Mesendoderm (in vitro differentiated cells): ENCODE results near the gene RERE.
A peak's percentile ranks its signal among the peaks of the same experiment; 100 is the strongest.
"Not testable (repeated sequence)": the region's sequence is repeated elsewhere in the genome, so short reads cannot be mapped to it uniquely, and the experiment has no call there.

Experiments used
- DNase-seq: peaks from one replicate; pipeline ENCODE4 v3.0.0; 2013
- H2AK5ac ChIP-seq: 2 replicates; pipeline ENCODE4 v1.6.1; 2013; ENCODE audit warnings: low read length, inconsistent platforms
- H2BK120ac ChIP-seq: 2 replicates; pipeline ENCODE4 v1.6.1; 2013; ENCODE audit warnings: low read depth, mild to moderate bottlenecking, low read length, moderate library complexity, mixed read lengths
- H2BK15ac ChIP-seq: replicated peaks from 2 replicates; pipeline ENCODE4 v1.6.1; 2013; ENCODE audit warnings: low read depth, mild to moderate bottlenecking, moderate library complexity
- H2BK5ac ChIP-seq: 2 replicates; pipeline ENCODE4 v1.6.1; 2013; ENCODE audit warnings: low read length, inconsistent platforms
- H3K18ac ChIP-seq: 2 replicates; pipeline ENCODE4 v1.6.1; 2013; ENCODE audit warnings: mild to moderate bottlenecking, low read length, mixed read lengths
- H3K23ac ChIP-seq: one replicate; pipeline ENCODE4 v1.6.1; 2013; ENCODE audit warnings: low read length
- H3K27ac ChIP-seq: 2 replicates; pipeline ENCODE4 v1.5.1; 2013; ENCODE audit warnings: low read depth, mild to moderate bottlenecking, inconsistent platforms, low read length, moderate library complexity
- H3K27me3 ChIP-seq: 2 replicates; pipeline ENCODE4 v1.6.1; 2013; ENCODE audit warnings: low read length, control low read depth, mild to moderate bottlenecking, inconsistent platforms; ENCODE audit not compliant: insufficient read depth, poor library complexity
- H3K36me3 ChIP-seq: 2 replicates; pipeline ENCODE4 v1.6.1; 2013; ENCODE audit warnings: low read length, inconsistent platforms; ENCODE audit not compliant: control insufficient read depth, insufficient read depth
- H3K4ac ChIP-seq: one replicate; pipeline ENCODE4 v1.6.1; 2013; ENCODE audit warnings: low read depth, mild to moderate bottlenecking, low read length, moderate library complexity
- H3K4me1 ChIP-seq: 2 replicates; pipeline ENCODE4 v1.6.1; 2013; ENCODE audit warnings: low read depth, low read length, inconsistent platforms; ENCODE audit not compliant: control insufficient read depth
- H3K4me2 ChIP-seq: 2 replicates; pipeline ENCODE4 v1.6.1; 2013; ENCODE audit warnings: low read length
- H3K4me3 ChIP-seq: 2 replicates; pipeline ENCODE4 v1.5.1; 2013; ENCODE audit warnings: mild to moderate bottlenecking, low read length
- H3K56ac ChIP-seq: one replicate; pipeline ENCODE4 v1.6.1; 2013; ENCODE audit warnings: low read length
- H3K79me1 ChIP-seq: 2 replicates; pipeline ENCODE4 v1.6.1; 2013; ENCODE audit warnings: low read length, inconsistent platforms
- H3K79me2 ChIP-seq: 2 replicates; pipeline ENCODE4 v1.6.1; 2013; ENCODE audit warnings: mild to moderate bottlenecking, low read length; ENCODE audit not compliant: control insufficient read depth, insufficient read depth
- H3K9ac ChIP-seq: 2 replicates; pipeline ENCODE4 v1.6.1; 2013; ENCODE audit warnings: low read length, inconsistent platforms
- H4K5ac ChIP-seq: one replicate; pipeline ENCODE4 v1.6.1; 2013; ENCODE audit warnings: low read length
- H4K8ac ChIP-seq: one replicate; pipeline ENCODE4 v1.6.1; 2013; ENCODE audit warnings: low read depth, mild to moderate bottlenecking, control low read depth, low read length, moderate library complexity
- WGBS: extraction: QIAGEN DNeasy Blood & Tissue Kit; methylation state at CpG from one replicate; pipeline ENCODE4 v1.1.7; 2013; ENCODE audit warnings: low lambda C conversion rate, missing lambda C conversion rate; ENCODE audit not compliant: insufficient coverage; ENCODE audit errors: extremely low coverage; 5-methylcytosine and 5-hydroxymethylcytosine counted together

Gene RERE

DNA sequence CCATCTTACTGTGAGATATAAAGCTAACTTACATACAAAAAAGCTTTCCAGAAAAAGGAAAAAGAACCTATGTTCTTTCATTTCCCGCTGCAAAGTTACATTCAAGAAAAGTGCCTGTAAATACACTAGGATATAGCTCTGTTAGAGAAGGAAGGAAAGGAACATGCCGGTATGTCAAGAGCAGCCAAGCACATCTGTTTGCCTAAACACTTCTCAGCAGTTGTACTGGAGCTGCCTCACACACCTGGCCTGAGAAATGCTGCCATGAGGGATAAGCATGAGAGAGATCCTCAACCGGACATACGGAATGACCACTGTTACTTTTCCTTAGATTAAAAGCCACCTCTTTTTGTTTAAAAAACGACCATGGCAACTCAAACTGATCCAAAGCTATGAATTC lies 189.7 kb downstream of the RERE start:
- Histone ChIP-seq H3K4ac (no peak overlapping the region), H3K79me2 (peaks cover 54% of the 10 kb centered on the region), H3K9ac (no peak overlapping the region), H3K36me3 (no peaks in the 10 kb centered on the region), H3K27ac (no peak overlapping the region), H2BK5ac (no peak overlapping the region), H3K4me2 (no peak overlapping the region), H3K27me3 (no peaks in the 10 kb centered on the region), H3K4me3 (no peak overlapping the region), H3K23ac (no peak overlapping the region), H4K8ac (no peak overlapping the region), H3K79me1 (peaks cover 6% of the 10 kb centered on the region), H3K18ac (no peak overlapping the region), H2BK120ac (no peak overlapping the region), H4K5ac (no peak overlapping the region), H3K56ac (peak overlapping the region; percentile 56), H2BK15ac (no peak overlapping the region), H2AK5ac (no peak overlapping the region), H3K4me1 (peaks cover 7% of the 10 kb centered on the region)
- DNase-seq, result no peak
- no CpG with 5 or more reads among the region's 5 CpGs for WGBS

GRCh38 chr1:8625981-8626898 lies 191.2 kb downstream of the RERE start:
- H3K4ac ChIP-seq, result no peak overlapping the region
- peaks cover 46% of the 10 kb centered on the region for H3K79me2 ChIP-seq
- H2BK15ac ChIP-seq, result no peak overlapping the region
- H2BK120ac ChIP-seq, result no peak overlapping the region
- no peak overlapping the region for H3K4me3 ChIP-seq
- H3K36me3 ChIP-seq, result no peaks in the 10 kb centered on the region
- no peak overlapping the region for H3K56ac ChIP-seq
- H3K79me1 ChIP-seq, result peaks cover 6% of the 10 kb centered on the region
- H3K27me3 ChIP-seq, result no peaks in the 10 kb centered on the region
- no peak overlapping the region for H2BK5ac ChIP-seq
- H3K9ac ChIP-seq, result no peak overlapping the region
- H3K4me1 ChIP-seq, result peaks cover 7% of the 10 kb centered on the region
- H3K23ac ChIP-seq, result no peak overlapping the region
- no peak overlapping the region for H3K27ac ChIP-seq
- WGBS, result no CpG with 5 or more reads among the region's 4 CpGs
- peak; percentile 96 for DNase-seq
- H4K8ac ChIP-seq, result no peak overlapping the region
- H4K5ac ChIP-seq, result no peak overlapping the region
- no peak overlapping the region for H3K4me2 ChIP-seq
- H3K18ac ChIP-seq, result no peak overlapping the region
- no peak overlapping the region for H2AK5ac ChIP-seq

- H3K18ac ChIP-seq, result no peak overlapping the region
- H2BK5ac ChIP-seq, result no peak overlapping the region
- no peak for DNase-seq
- H2BK120ac ChIP-seq, result no peak overlapping the region
- H3K56ac ChIP-seq, result no peak overlapping the region
- no peak overlapping the region for H4K5ac ChIP-seq
- no peaks in the 10 kb centered on the region for H3K36me3 ChIP-seq
- H3K4me3 ChIP-seq, result no peak overlapping the region
- WGBS, result no CpG with 5 or more reads among the region's 2 CpGs
- H3K27me3 ChIP-seq, result no peaks in the 10 kb centered on the region
- H3K23ac ChIP-seq, result no peak overlapping the region
- H3K4me1 ChIP-seq, result peaks cover 7% of the 10 kb centered on the region
- peaks cover 6% of the 10 kb centered on the region for H3K79me1 ChIP-seq
- peaks cover 42% of the 10 kb centered on the region for H3K79me2 ChIP-seq
- no peak overlapping the region for H2AK5ac ChIP-seq
- H3K4ac ChIP-seq, result no peak overlapping the region
- H3K9ac ChIP-seq, result no peak overlapping the region
- no peak overlapping the region for H3K4me2 ChIP-seq
- no peak overlapping the region for H4K8ac ChIP-seq
- no peak overlapping the region for H2BK15ac ChIP-seq
- no peak overlapping the region for H3K27ac ChIP-seq
Observed at GRCh38 chr1:8625491-8625890, 191.9 kb downstream of the RERE start.

GRCh38 chr1:8623651-8624192 lies 193.7 kb downstream of the RERE start:
- peaks cover 28% of the 10 kb centered on the region for H3K79me2 ChIP-seq
- not testable (repeated sequence) for H3K4me2 ChIP-seq, H3K4me1 ChIP-seq, H3K23ac ChIP-seq, H4K8ac ChIP-seq, H2BK5ac ChIP-seq, H2BK120ac ChIP-seq, H3K4ac ChIP-seq, H3K79me1 ChIP-seq, H3K36me3 ChIP-seq, H3K27me3 ChIP-seq, H2AK5ac ChIP-seq, H3K9ac ChIP-seq, H3K4me3 ChIP-seq, H3K18ac ChIP-seq, H2BK15ac ChIP-seq, H4K5ac ChIP-seq, H3K27ac ChIP-seq, H3K56ac ChIP-seq, DNase-seq
- no CpG with 5 or more reads among the region's 7 CpGs for WGBS

- WGBS, result no CpG with 5 or more reads among the region's 2 CpGs
- not testable (repeated sequence) for H2BK5ac ChIP-seq, H2AK5ac ChIP-seq, H2BK15ac ChIP-seq, H3K4ac ChIP-seq, H3K18ac ChIP-seq, H4K8ac ChIP-seq, H3K4me1 ChIP-seq, H3K56ac ChIP-seq, H3K27ac ChIP-seq, H3K23ac ChIP-seq, H3K27me3 ChIP-seq, H3K79me1 ChIP-seq, H2BK120ac ChIP-seq, H3K4me3 ChIP-seq, H3K36me3 ChIP-seq, H3K9ac ChIP-seq, H3K4me2 ChIP-seq, H4K5ac ChIP-seq, DNase-seq
- H3K79me2 ChIP-seq, result peaks cover 19% of the 10 kb centered on the region
Observed at GRCh38 chr1:8621785-8622348, 195.6 kb downstream of the RERE start.
